Suprapubic skin (tissue), 4 donors: ENCODE results near the gene SLC66A2. TPM values are rescaled to one million over a fixed set of nuclear protein-coding genes. Genes with fewer than 3 reads are reported as not detected.

Source experiments
- DNase-seq, 2 donors: peaks; one replicate each; pipeline ENCODE4 v3.0.0-alpha.2; 2019; ENCODE audit warnings: low spot score in 2 of 2
- H3K27ac ChIP-seq: fragments of 200-600 bp; sonication (generic); one replicate; pipeline ENCODE4 v1.5.1; 2019
- H3K27me3 ChIP-seq: fragments of 200-600 bp; sonication (generic); one replicate; pipeline ENCODE4 v1.5.1; 2019
- H3K36me3 ChIP-seq: fragments of 200-600 bp; sonication (generic); one replicate; pipeline ENCODE4 v1.5.1; 2019
- H3K4me1 ChIP-seq: fragments of 200-600 bp; sonication (generic); one replicate; pipeline ENCODE4 v1.5.1; 2019
- H3K4me3 ChIP-seq: fragments of 200-600 bp; sonication (generic); one replicate; pipeline ENCODE4 v1.5.1; 2019; ENCODE audit warnings: mild to moderate bottlenecking
- H3K9me3 ChIP-seq: fragments of 200-600 bp; sonication (generic); one replicate; pipeline ENCODE4 v1.5.1; 2019
- CTCF ChIP-seq, 2 donors: fragments of 200-600 bp in 1 of 2; fragments of 450-650 bp in 1 of 2; sonication (generic) in 1 of 2; IDR thresholded peaks; one replicate each; pipeline ENCODE4 v1.5.1; 2016 to 2019; ENCODE audit warnings: antibody characterized with exemption in 2 of 2, mild to moderate bottlenecking in 1 of 2, moderate library complexity in 1 of 2
- EP300 ChIP-seq: sonication (generic); formaldehyde crosslinking; IDR thresholded peaks from one replicate; pipeline ENCODE4 v1.6.1; 2017; ENCODE audit warnings: antibody characterized with exemption
- POLR2A ChIP-seq, 2 donors: fragments of 450-650 bp; IDR thresholded peaks; one replicate each; pipeline ENCODE4 v1.6.1; 2017; ENCODE audit warnings: antibody characterized with exemption in 2 of 2, mild to moderate bottlenecking in 2 of 2, moderate library complexity in 2 of 2
- POLR2AphosphoS5 ChIP-seq, 3 donors: sonication (generic); formaldehyde crosslinking; IDR thresholded peaks; one replicate each; pipeline ENCODE4 v1.6.1; 2017; ENCODE audit warnings: antibody characterized with exemption in 3 of 3
- WGBS: methylation state at CpG from one replicate; pipeline ENCODE4 v1.1.5; 2018; 5-methylcytosine and 5-hydroxymethylcytosine counted together
- total RNA-seq, 4 donors: library from RNA; depleted of rRNA; stranded (reverse); fragments of >200 nt; gene quantifications; one replicate each; pipeline ENCODE4 v1.1.0, GENCODE V29; 2016

The SLC66A2 gene
- total RNA-seq, 4 donors from 2014 or later: 53.4 to 84.7 (median 79.3) TPM

GRCh38 chr18:79928563-79928960 lies 22.9 kb downstream of the SLC66A2 start:
- Histone ChIP-seq H3K36me3 (peaks cover 72% of the 10 kb centered on the region), H3K27me3 (no peaks in the 10 kb centered on the region), H3K4me1 (no peaks in the 10 kb centered on the region), H3K27ac (no peak overlapping the region), H3K9me3 (peaks cover 34% of the 10 kb centered on the region), H3K4me3 (no peak overlapping the region)
- TF ChIP-seq POLR2A (IDR thresholded peaks at IDR 0.05) (no peak), EP300 (no peak), CTCF (IDR thresholded peaks at IDR 0.05) (no peak)
- peak; percentile 34 to 35 for DNase-seq
- over 99% methylated on average over 9 of the region's 9 CpGs for WGBS

GRCh38 chr18:79927607-79928562 lies 23.6 kb downstream of the SLC66A2 start:
- no peak overlapping the region for H3K27ac ChIP-seq
- H3K36me3 ChIP-seq: peaks cover 71% of the 10 kb centered on the region
- 92% methylated on average over 16 of the region's 25 CpGs for WGBS
- peaks cover 29% of the 10 kb centered on the region for H3K9me3 ChIP-seq
- peak; percentile 56 to 70 for DNase-seq
- H3K27me3 ChIP-seq: no peaks in the 10 kb centered on the region
- H3K4me3 ChIP-seq: no peak overlapping the region
- H3K4me1 ChIP-seq: no peaks in the 10 kb centered on the region
- no peak for TF ChIP-seq CTCF (IDR thresholded peaks at IDR 0.05)
- no peak for TF ChIP-seq POLR2AphosphoS5 (IDR thresholded peaks at IDR 0.05)
- TF ChIP-seq POLR2A (IDR thresholded peaks at IDR 0.05): no peak
- no peak for TF ChIP-seq EP300

- Histone ChIP-seq H3K9me3 (peaks cover 24% of the 10 kb centered on the region), H3K27ac (no peak overlapping the region), H3K27me3 (no peaks in the 10 kb centered on the region), H3K4me1 (no peaks in the 10 kb centered on the region), H3K36me3 (peaks cover 78% of the 10 kb centered on the region), H3K4me3 (no peak overlapping the region)
- TF ChIP-seq POLR2A (IDR thresholded peaks at IDR 0.05) (no peak), EP300 (no peak), CTCF (IDR thresholded peaks at IDR 0.05) (no peak), POLR2AphosphoS5 (IDR thresholded peaks at IDR 0.05) (no peak)
- 91% methylated on average over 13 of the region's 21 CpGs for WGBS
- peak; percentile 48 to 78 for DNase-seq
Measured at GRCh38 chr18:79926715-79927606, 24.5 kb downstream of the SLC66A2 start.

GRCh38 chr18:79926306-79926705 lies 25.1 kb downstream of the SLC66A2 start:
- DNase-seq: peak; percentile 55 to 71
- Histone ChIP-seq H3K27ac (no peak overlapping the region), H3K36me3 (peaks cover 75% of the 10 kb centered on the region), H3K9me3 (peaks cover 18% of the 10 kb centered on the region), H3K27me3 (no peaks in the 10 kb centered on the region), H3K4me3 (no peak overlapping the region), H3K4me1 (no peaks in the 10 kb centered on the region)
- WGBS: 95% methylated on average over 11 of the region's 11 CpGs
- no peak for TF ChIP-seq POLR2A (IDR thresholded peaks at IDR 0.05)
- no peak for TF ChIP-seq EP300
- no peak for TF ChIP-seq CTCF (IDR thresholded peaks at IDR 0.05)
- no peak for TF ChIP-seq POLR2AphosphoS5 (IDR thresholded peaks at IDR 0.05)
